IMR-90 (cell line): ENCODE data around the gene AZIN2. TPM values are rescaled to one million over a fixed set of nuclear protein-coding genes. Genes with fewer than 3 reads are reported as not detected.
"Not testable (repeated sequence)": the region's sequence is repeated elsewhere in the genome, so short reads cannot be mapped to it uniquely, and the experiment has no call there.

Source experiments
- ATAC-seq: fragments of 200-7000 bp; cut with Tn5 transposase; 2 replicates; pipeline ENCODE4 v1.9.1; 2020; ENCODE audit warnings: low read depth, mild to moderate bottlenecking, moderate library complexity
- BruUV-seq: library from RNA; stranded (reverse); fragments of 400-500 nt; replicated peaks from 2 replicates; lab custom pipeline; 2021; lab: Mats Ljungman, UMichigan
- CTCF ChIA-PET: fragments of 300-600 bp; formaldehyde crosslinking; extraction: SDS; loops from one replicate; lab custom pipeline; 2021; ENCODE audit warnings: antibody characterized with exemption; lab: Yijun Ruan, JAX
- POLR2A ChIA-PET: fragments of 300-600 bp; sonication (Branson Sonifier 250); formaldehyde crosslinking; loops from one replicate; lab custom pipeline; 2022; ENCODE audit warnings: antibody characterized with exemption; ENCODE audit not compliant: unreplicated experiment; lab: Charles Lee
- DNase-seq: peaks from one replicate; pipeline ENCODE4 v3.0.0; 2013
- H2AFZ ChIP-seq: replicated peaks from 2 replicates; pipeline ENCODE3; 2013; ENCODE audit warnings: low read length, mild to moderate bottlenecking; ENCODE audit not compliant: poor library complexity
- H2AK5ac ChIP-seq: 2 replicates; pipeline ENCODE4 v1.6.1; 2013; ENCODE audit warnings: low read depth, low read length, inconsistent platforms
- H2AK9ac ChIP-seq: replicated peaks from 2 replicates; pipeline ENCODE3; 2013; ENCODE audit warnings: mild to moderate bottlenecking, low read depth, low read length, moderate library complexity; ENCODE audit not compliant: poor library complexity
- H2BK120ac ChIP-seq: 2 replicates; pipeline ENCODE4 v1.6.1; 2013; ENCODE audit warnings: low read depth, low read length, inconsistent platforms
- H2BK15ac ChIP-seq: 3 replicates; pipeline ENCODE4 v1.6.1; 2013; ENCODE audit warnings: low read depth, low read length, inconsistent platforms
- H2BK20ac ChIP-seq: 2 replicates; pipeline ENCODE4 v1.6.1; 2013; ENCODE audit warnings: low read depth, mild to moderate bottlenecking, inconsistent platforms, low read length, moderate library complexity
- H2BK5ac ChIP-seq: 2 replicates; pipeline ENCODE4 v1.6.1; 2013; ENCODE audit warnings: mild to moderate bottlenecking, low read depth, low read length, inconsistent platforms; ENCODE audit not compliant: poor library complexity, severe bottlenecking
- H3K14ac ChIP-seq: replicated peaks from 2 replicates; pipeline ENCODE4 v1.6.1; 2013; ENCODE audit warnings: low read depth, low read length, inconsistent platforms
- H3K18ac ChIP-seq: 2 replicates; pipeline ENCODE4 v1.6.1; 2013; ENCODE audit warnings: low read depth, low read length, control low read depth
- H3K23ac ChIP-seq: 2 replicates; pipeline ENCODE4 v1.6.1; 2013; ENCODE audit warnings: low read depth, low read length, inconsistent platforms
- H3K27ac ChIP-seq: 2 replicates; pipeline ENCODE4 v1.5.1; 2013; ENCODE audit warnings: mild to moderate bottlenecking, control low read depth, low read length; ENCODE audit not compliant: insufficient read depth
- H3K27me3 ChIP-seq: 2 replicates; pipeline ENCODE4 v1.6.1; 2013; ENCODE audit warnings: low read length; ENCODE audit not compliant: control insufficient read depth, insufficient read depth
- H3K36me3 ChIP-seq: 2 replicates; pipeline ENCODE4 v1.6.1; 2013; ENCODE audit warnings: low read length, mixed read lengths; ENCODE audit not compliant: control insufficient read depth, insufficient read depth
- H3K4ac ChIP-seq: 2 replicates; pipeline ENCODE4 v1.6.1; 2013; ENCODE audit warnings: low read depth, low read length, inconsistent platforms
- H3K4me1 ChIP-seq: 2 replicates; pipeline ENCODE4 v1.6.1; 2013; ENCODE audit warnings: low read length, mixed read lengths; ENCODE audit not compliant: control insufficient read depth, insufficient read depth
- H3K4me2 ChIP-seq: 2 replicates; pipeline ENCODE4 v1.6.1; 2013; ENCODE audit warnings: low read depth, mild to moderate bottlenecking, control low read depth, low read length, moderate library complexity
- H3K4me3 ChIP-seq: 2 replicates; pipeline ENCODE4 v1.5.1; 2013; ENCODE audit warnings: low read depth, mild to moderate bottlenecking, control low read depth, low read length, moderate library complexity; ENCODE audit not compliant: insufficient read depth
- H3K56ac ChIP-seq: 2 replicates; pipeline ENCODE4 v1.6.1; 2013; ENCODE audit warnings: low read length, inconsistent platforms; ENCODE audit not compliant: insufficient read depth; ENCODE audit errors: extremely low read depth
- H3K79me1 ChIP-seq, 2 experiments: 2 replicates each; pipeline ENCODE4 v1.6.1; 2013; ENCODE audit warnings: low read length in 2 of 2, inconsistent platforms in 1 of 2, low read depth in 1 of 2
- H3K9ac ChIP-seq: 2 replicates; pipeline ENCODE4 v1.6.1; 2013; ENCODE audit warnings: low read depth, low read length, control low read depth
- H3K9me1 ChIP-seq: 2 replicates; pipeline ENCODE4 v1.6.1; 2013; ENCODE audit warnings: low read length, inconsistent platforms; ENCODE audit not compliant: insufficient read depth
- H3K9me3 ChIP-seq: 2 replicates; pipeline ENCODE4 v1.6.1; 2013; ENCODE audit warnings: low read length; ENCODE audit not compliant: control insufficient read depth, insufficient read depth
- H4K20me1 ChIP-seq: 2 replicates; pipeline ENCODE4 v1.6.1; 2013; ENCODE audit warnings: low read length, inconsistent platforms; ENCODE audit not compliant: insufficient read depth
- H4K5ac ChIP-seq: 2 replicates; pipeline ENCODE4 v1.6.1; 2013; ENCODE audit warnings: mild to moderate bottlenecking, low read depth, low read length, control low read depth
- H4K8ac ChIP-seq, 2 experiments: 2 replicates each; pipeline ENCODE4 v1.6.1; 2013; ENCODE audit warnings: low read depth in 2 of 2, low read length in 2 of 2, control low read depth in 1 of 2, inconsistent platforms in 1 of 2
- H4K91ac ChIP-seq: 2 replicates; pipeline ENCODE4 v1.6.1; 2013; ENCODE audit warnings: low read depth, low read length, inconsistent platforms; ENCODE audit not compliant: insufficient read depth
- CEBPB ChIP-seq: IDR thresholded peaks from 2 replicates; pipeline ENCODE4 v1.6.1; 2012; ENCODE audit warnings: low read depth, low read length, improper control_type of control experiment
- POLR2A ChIP-seq: IDR thresholded peaks from 2 replicates; pipeline ENCODE4 v1.6.1; 2012; ENCODE audit warnings: mild to moderate bottlenecking, low read depth, low read length
- RAD21 ChIP-seq: IDR thresholded peaks from 2 replicates; pipeline ENCODE4 v1.6.1; 2012; ENCODE audit warnings: low read length, improper control_type of control experiment
- RCOR1 ChIP-seq: IDR thresholded peaks from 2 replicates; pipeline ENCODE4 v1.6.1; 2012; ENCODE audit warnings: mild to moderate bottlenecking, low read length, improper control_type of control experiment; ENCODE audit not compliant: insufficient replicate concordance
- WGBS, 2 experiments: methylation state at CpG; one replicate each; pipeline versions ENCODE4 v1.1.5 to v1.1.7; 2013; ENCODE audit warnings: missing lambda C conversion rate in 2 of 2; ENCODE audit not compliant: insufficient read length in 1 of 2; ENCODE audit errors: extremely low coverage in 2 of 2; 5-methylcytosine and 5-hydroxymethylcytosine counted together
- dilution Hi-C: fragments of 300-500 bp; cut with HindIII; formaldehyde crosslinking; loops from one replicate; pipeline ENCODE4 v1.14.3; 2018; ENCODE audit warnings: low sequenced_read_pairs; ENCODE audit not compliant: unreplicated experiment
- in situ Hi-C: fragments of 300-500 bp; cut with MboI; formaldehyde crosslinking; loops from 3 replicates; pipeline ENCODE4 v1.14.3; 2019; ENCODE audit warnings: low sequenced_read_pairs, inconsistent platforms, mixed read lengths
- intact Hi-C: fragments of 100-400 bp; cut with micrococcal nuclease; formaldehyde crosslinking; loops from 2 replicates; pipeline ENCODE4 v1.10.0; 2022
- polyA plus RNA-seq, 3 experiments: library from polyadenylated mRNA; depleted of rRNA; stranded (reverse); fragments of >200 nt; gene quantifications; 2 replicates each; pipeline ENCODE4 v1.2.3, GENCODE V29; 2012; ENCODE audit warnings: low replicate concordance in 1 of 3
- total RNA-seq: library from RNA; depleted of rRNA; stranded (reverse); fragments of >200 nt; gene quantifications from 2 replicates; pipeline ENCODE4 v1.2.3, GENCODE V29; 2012

Gene AZIN2
- total and polyA plus RNA-seq, 2 of the 4 experiments (the other 2 are of a cell fraction), result 4.7 to 8.9 TPM

DNA sequence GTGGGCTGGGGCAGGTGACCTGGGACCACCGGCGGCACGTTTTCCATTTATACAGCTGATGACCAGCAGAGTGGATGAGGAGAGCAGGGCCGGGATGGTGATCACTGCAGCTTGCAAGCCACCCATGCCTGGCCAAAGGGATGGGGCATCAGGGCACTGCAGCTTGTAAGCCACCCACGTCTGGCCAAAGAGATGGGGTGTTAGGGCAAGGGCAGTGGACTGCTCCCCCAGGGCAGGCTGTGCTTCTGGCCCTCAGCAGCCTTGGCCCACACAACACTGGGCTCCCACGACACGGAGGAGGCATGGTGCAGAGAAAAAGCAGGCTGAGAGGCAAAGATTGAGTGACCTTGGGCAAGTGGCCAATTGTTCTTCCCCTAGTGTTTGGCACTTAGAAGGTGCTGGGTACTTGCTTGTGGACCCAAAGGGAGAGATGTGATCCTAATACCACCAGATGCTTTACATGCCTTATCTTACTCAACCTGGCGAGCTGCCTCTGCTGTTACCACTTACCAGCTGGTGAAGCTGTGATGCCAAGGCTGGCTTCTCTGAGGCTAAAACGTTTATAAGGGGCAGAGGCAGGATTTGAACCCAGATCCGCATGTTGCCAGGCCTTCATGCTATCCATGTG is 52.6 kb downstream of the AZIN2 start:
- Histone ChIP-seq H2AK5ac (peak overlapping the region; percentile 23; the same call in 1 of the 2 replicates), H3K27ac (no peak overlapping the region), H3K56ac (no peak overlapping the region), H2BK15ac (no peak overlapping the region), H3K9me3 (no peaks in the 10 kb centered on the region), H3K23ac (no peak overlapping the region), H2BK20ac (no peak overlapping the region), H3K4me3 (no peak overlapping the region), H3K9me1 (peaks cover 8% of the 10 kb centered on the region), H2AK9ac (peak overlapping the region; percentile 47), H3K27me3 (no peaks in the 10 kb centered on the region), H2BK120ac (no peak overlapping the region), H3K14ac (no peak overlapping the region), H4K8ac (no peak overlapping the region), H3K4me1 (peaks cover 2% of the 10 kb centered on the region; the same call in 1 of the 2 replicates), H4K5ac (no peak overlapping the region), H3K9ac (no peak overlapping the region), H4K91ac (peak overlapping the region; percentile 18), H3K36me3 (no peaks in the 10 kb centered on the region), H2BK5ac (no peak overlapping the region), H2AFZ (no peak overlapping the region), H3K18ac (no peak overlapping the region), H3K79me1 (no peaks in the 10 kb centered on the region), H4K20me1 (no peaks in the 10 kb centered on the region), H3K4me2 (no peak overlapping the region), H3K4ac (no peak overlapping the region)
- no TSS peak for BruUV-seq
- dilution Hi-C loops, result no loop called here
- in situ Hi-C loops, result loop anchor here (10.0 kb wide), 1 partner anchor 331 kb away; no protein-coding TSS in a partner anchor
- ChIA-PET POLR2A (no interaction called here), CTCF (no interaction called here)
- WGBS, 2 experiments, result 84% methylated on average over 9 of the region's 10 CpGs; no CpG with 5 or more reads in 1 of the 2 experiments
- intact Hi-C loops, result no loop called here
- DNase-seq (no peak), ATAC-seq (no peak)
- TF ChIP-seq RAD21 (no peak), CEBPB (no peak), RCOR1 (no peak), POLR2A (no peak)

DNA sequence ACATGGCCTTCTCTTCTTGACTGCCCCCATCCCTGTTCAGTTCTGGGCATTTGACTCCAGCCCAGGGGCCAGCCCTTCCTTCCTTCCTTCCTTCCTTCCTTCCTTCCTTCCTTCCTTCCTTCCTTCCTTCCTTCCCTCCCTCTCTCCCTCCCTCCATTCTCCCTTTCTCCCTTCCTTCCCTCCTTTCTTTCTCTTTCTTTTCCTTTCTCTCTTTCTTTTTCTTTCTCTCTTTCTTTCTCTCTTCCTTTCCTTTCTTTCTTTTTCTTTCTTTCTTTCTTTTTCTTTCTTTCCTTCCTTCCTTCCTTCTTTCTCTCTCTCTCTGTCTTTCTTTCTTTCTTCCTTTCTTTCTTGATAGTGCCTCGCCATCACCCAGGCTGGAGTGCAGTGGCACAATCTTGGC is 55.1 kb downstream of the AZIN2 start:
- dilution Hi-C loops, result not testable (repeated sequence)

More for the DNA sequence above, 55.1 kb downstream of the AZIN2 start:
- H2AK9ac ChIP-seq, H3K9me3 ChIP-seq, H3K36me3 ChIP-seq, H3K23ac ChIP-seq, H2BK5ac ChIP-seq, intact Hi-C loops, BruUV-seq, H4K91ac ChIP-seq, H3K9ac ChIP-seq, H3K4me3 ChIP-seq, H3K14ac ChIP-seq, H3K56ac ChIP-seq, POLR2A ChIA-PET, H4K20me1 ChIP-seq, H3K27me3 ChIP-seq, H3K79me1 ChIP-seq, H2BK120ac ChIP-seq, H2AK5ac ChIP-seq, ATAC-seq, H4K5ac ChIP-seq, H2AFZ ChIP-seq, H3K27ac ChIP-seq, H3K18ac ChIP-seq, H3K4me1 ChIP-seq, H2BK15ac ChIP-seq, H3K4ac ChIP-seq, DNase-seq, H2BK20ac ChIP-seq, H4K8ac ChIP-seq, H3K4me2 ChIP-seq: not testable (repeated sequence)
- in situ Hi-C loops, result loop anchor here (5.0 to 10.0 kb wide), 2 partner anchors 51 to 329 kb away; no protein-coding TSS in a partner anchor
- H3K9me1 ChIP-seq, result peaks cover 15% of the 10 kb centered on the region
- CTCF ChIA-PET, result interaction anchor here (1.4 to 1.5 kb wide), 2 partner anchors 9 to 12 kb away, joined by 3 to 5 read pairs; no protein-coding TSS in a partner anchor
- WGBS, 2 experiments, result no CpG with 5 or more reads among the region's 1 CpG
